GM19468 (cell line): ENCODE measurements around the gene CCL15.
"Not testable (repeated sequence)": the region's sequence is repeated elsewhere in the genome, so short reads cannot be mapped to it uniquely, and the experiment has no call there.

Experiments used
- ATAC-seq: cut with Tn5 transposase; IDR thresholded peaks from one replicate; pipeline ENCODE4 v1.9.1; 2021; ENCODE audit warnings: mild to moderate bottlenecking, moderate library complexity, moderate number of reproducible peaks; ENCODE audit not compliant: unreplicated experiment; ENCODE audit errors: extremely low read depth

CCL15 gene

GRCh38 chr17:35998018-35998545, 3.3 kb downstream of the CCL15 start:
- no peak for ATAC-seq

GRCh38 chr17:35995346-35995745, 6.0 kb downstream of the CCL15 start:
- ATAC-seq = not testable (repeated sequence)

GRCh38 chr17:35991075-35991474, 10.3 kb downstream of the CCL15 start:
- no peak for ATAC-seq

- ATAC-seq = no peak
Observed at GRCh38 chr17:35988164-35988563, 13.2 kb downstream of the CCL15 start.

- no peak for ATAC-seq
Observed at GRCh38 chr17:35986643-35987042, 14.7 kb downstream of the CCL15 start, which contains the start of gene CCL14. TSS of gene CCL14 (minus strand) at chr17:35986729. CDS start at chr17:35986649, 80 bp downstream.

GRCh38 chr17:35984140-35984539, 17.2 kb downstream of the CCL15 start:
- ATAC-seq = no peak

GRCh38 chr17:35982409-35983191, 18.8 kb downstream of the CCL15 start:
- no peak for ATAC-seq

GRCh38 chr17:35981908-35982330, 19.4 kb downstream of the CCL15 start:
- no peak for ATAC-seq

- ATAC-seq = no peak
Observed at GRCh38 chr17:35981246-35981645, 20.1 kb downstream of the CCL15 start, which contains the start of gene CCL16. TSS of gene CCL16 (minus strand) at chr17:35981497. CDS start at chr17:35981420, 77 bp downstream.

GRCh38 chr17:35978346-35978745, 23.0 kb downstream of the CCL15 start:
- no peak for ATAC-seq

GRCh38 chr17:35977509-35977908, 23.8 kb downstream of the CCL15 start:
- ATAC-seq = no peak

GRCh38 chr17:35973333-35974260, 27.8 kb downstream of the CCL15 start:
- no peak for ATAC-seq

- ATAC-seq = no peak
Observed at GRCh38 chr17:35972945-35973332, 28.4 kb downstream of the CCL15 start.

GRCh38 chr17:35972535-35972934, 28.8 kb downstream of the CCL15 start:
- ATAC-seq = no peak

GRCh38 chr17:35972066-35972465, 29.3 kb downstream of the CCL15 start:
- ATAC-seq = no peak

- no peak for ATAC-seq
Observed at GRCh38 chr17:35969558-35970380, 31.6 kb downstream of the CCL15 start.

GRCh38 chr17:35968520-35969054, 32.8 kb downstream of the CCL15 start:
- ATAC-seq = no peak

- ATAC-seq = no peak
Observed at GRCh38 chr17:35965272-35965671, 36.1 kb downstream of the CCL15 start.

GRCh38 chr17:35963663-35964062, 37.7 kb downstream of the CCL15 start:
- ATAC-seq = no peak

GRCh38 chr17:35953720-35954119, 47.6 kb downstream of the CCL15 start:
- ATAC-seq = no peak
